Caco-2 (cell line): ENCODE results near the gene XPC. TPM values are rescaled to one million over a fixed set of nuclear protein-coding genes. Genes with fewer than 3 reads are reported as not detected.

Experiments used
- BruUV-seq: library from RNA; stranded (reverse); fragments of 400-500 nt; replicated peaks from 2 replicates; lab custom pipeline; 2021; lab: Mats Ljungman, UMichigan
- CTCF ChIA-PET: fragments of 300-600 bp; sonication (Branson Sonifier 250); formaldehyde crosslinking; loops from one replicate; lab custom pipeline; 2022; ENCODE audit warnings: antibody characterized with exemption; lab: Charles Lee
- POLR2A ChIA-PET: fragments of 300-600 bp; sonication (Branson Sonifier 250); formaldehyde crosslinking; loops from one replicate; lab custom pipeline; 2022; ENCODE audit warnings: antibody characterized with exemption; lab: Charles Lee
- DNase-seq, 2 experiments: peaks; one replicate each; pipeline versions ENCODE4 v3.0.0 to v3.0.0-alpha.2; 2020 to 2022
- H3K27me3 ChIP-seq: replicated peaks from 2 replicates; pipeline ENCODE4 v1.6.0; 2011; ENCODE audit warnings: low read length; ENCODE audit not compliant: control insufficient read depth, insufficient read depth
- H3K36me3 ChIP-seq: 2 replicates; pipeline ENCODE4 v1.5.1; 2011; ENCODE audit warnings: low read length; ENCODE audit not compliant: control insufficient read depth, insufficient read depth
- H3K4me1 ChIP-seq: fragments of 250-450 bp; sonication (Bioruptor Pico); 2 replicates; pipeline ENCODE4 v1.5.1; 2020; ENCODE audit warnings: mild to moderate bottlenecking
- H3K4me3 ChIP-seq: 2 replicates; pipeline ENCODE4 v1.5.1; 2011; ENCODE audit warnings: low read depth, mild to moderate bottlenecking, control low read depth, low read length
- H3K9me3 ChIP-seq: fragments of 250-450 bp; sonication (Bioruptor Pico); 2 replicates; pipeline ENCODE4 v1.5.1; 2020; ENCODE audit warnings: mild to moderate bottlenecking, moderate library complexity
- H3K27ac Mint-ChIP-seq: one replicate; pipeline ENCODE4 v1.8.0; 2022; ENCODE audit warnings: mixed read lengths; ENCODE audit not compliant: unreplicated experiment
- H3K27me3 Mint-ChIP-seq: one replicate; pipeline ENCODE4 v1.8.0; 2022; ENCODE audit warnings: mixed read lengths; ENCODE audit not compliant: insufficient read depth, unreplicated experiment
- H3K36me3 Mint-ChIP-seq: one replicate; pipeline ENCODE4 v1.8.0; 2022; ENCODE audit warnings: mild to moderate bottlenecking, mixed read lengths; ENCODE audit not compliant: insufficient read depth, unreplicated experiment
- H3K4me1 Mint-ChIP-seq: one replicate; pipeline ENCODE4 v1.8.0; 2022; ENCODE audit warnings: low read depth, mixed read lengths; ENCODE audit not compliant: unreplicated experiment
- H3K4me3 Mint-ChIP-seq: one replicate; pipeline ENCODE4 v1.8.0; 2022; ENCODE audit warnings: mild to moderate bottlenecking, moderate library complexity, mixed read lengths; ENCODE audit not compliant: unreplicated experiment
- H3K9me3 Mint-ChIP-seq: one replicate; pipeline ENCODE4 v1.8.0; 2022; ENCODE audit warnings: mixed read lengths; ENCODE audit not compliant: unreplicated experiment
- CTCF ChIP-seq, 2 experiments: fragments of 200-600 bp in 1 of 2; IDR thresholded peaks; 1 replicate in 1 of 2; 2 replicates in 1 of 2; pipeline versions ENCODE4 v1.5.1 to v1.8.0; 2011 to 2022; ENCODE audit warnings: antibody characterized with exemption in 1 of 2, control low read depth in 1 of 2, inconsistent platforms in 1 of 2, low read depth in 1 of 2, low read length in 1 of 2, mild to moderate bottlenecking in 1 of 2, moderate library complexity in 1 of 2; ENCODE audit not compliant: insufficient read depth in 1 of 2, severe bottlenecking in 1 of 2, unreplicated experiment in 1 of 2
- intact Hi-C: fragments of 100-400 bp; cut with micrococcal nuclease; formaldehyde crosslinking; loops from one replicate; pipeline ENCODE4 v1.10.0; 2022; ENCODE audit not compliant: unreplicated experiment
- total RNA-seq: library from RNA; stranded (reverse); gene quantifications from 2 replicates; pipeline ENCODE4 v1.2.3, GENCODE V29; 2022

XPC gene
- total RNA-seq, 1 experiment from 2014 or later, result 31.0 TPM

- H3K27ac Mint-ChIP-seq, result no peak overlapping the region
Observed at GRCh38 chr3:14162178-14162577, 16.2 kb downstream of the XPC start.

DNA sequence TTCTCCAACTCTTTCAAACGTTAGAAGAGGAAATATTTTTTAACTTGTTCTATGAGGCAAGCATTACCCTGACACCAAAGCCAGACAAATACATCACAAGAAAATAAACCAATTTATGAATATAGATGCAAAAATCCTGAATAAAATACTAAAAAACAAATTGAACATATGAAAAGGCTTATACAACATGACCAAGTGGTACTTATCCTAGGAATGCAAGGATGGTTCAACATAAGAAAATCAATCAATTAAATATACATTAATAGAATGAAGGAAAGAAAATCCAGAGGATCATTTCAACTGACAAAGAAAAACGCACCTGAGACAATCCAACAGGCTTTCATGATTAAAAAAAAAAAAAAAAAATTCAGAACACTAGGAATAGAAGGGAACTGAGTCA lies 17.1 kb downstream of the XPC start:
- H3K4me3 Mint-ChIP-seq, result no peak overlapping the region
- H3K4me3 ChIP-seq, result no peak overlapping the region
- peaks cover 75% of the 10 kb centered on the region for H3K36me3 Mint-ChIP-seq
- H3K27me3 Mint-ChIP-seq, result no peaks in the 10 kb centered on the region
- H3K4me1 ChIP-seq, result no peaks in the 10 kb centered on the region
- no peak for TF ChIP-seq CTCF (IDR thresholded peaks at IDR 0.05; ENCODE audit: insufficient read depth in 1 of 2, low read depth in 1 of 2, low read length in 1 of 2, severe bottlenecking in 1 of 2, unreplicated experiment in 1 of 2)
- intact Hi-C loops, result no loop called here
- H3K9me3 ChIP-seq, result peaks cover 10% of the 10 kb centered on the region
- H3K27me3 ChIP-seq, result no peaks in the 10 kb centered on the region
- BruUV-seq, result no TSS peak
- H3K9me3 Mint-ChIP-seq, result peaks cover 24% of the 10 kb centered on the region
- ChIA-PET POLR2A (no interaction called here), CTCF (no interaction called here)
- H3K27ac Mint-ChIP-seq, result no peak overlapping the region
- H3K4me1 Mint-ChIP-seq, result no peaks in the 10 kb centered on the region
- no peak for DNase-seq
- H3K36me3 ChIP-seq, result peaks cover 7% of the 10 kb centered on the region

More at GRCh38 chr3:14162178-14162577, 16.2 kb downstream of the XPC start:
- H3K9me3 Mint-ChIP-seq, result peaks cover 24% of the 10 kb centered on the region
- intact Hi-C loops, result no loop called here
- Histone ChIP-seq H3K9me3 (peaks cover 10% of the 10 kb centered on the region), H3K4me1 (no peaks in the 10 kb centered on the region), H3K36me3 (peaks cover 7% of the 10 kb centered on the region), H3K4me3 (no peak overlapping the region), H3K27me3 (no peaks in the 10 kb centered on the region)
- H3K36me3 Mint-ChIP-seq, result peaks cover 84% of the 10 kb centered on the region
- no peak for TF ChIP-seq CTCF (IDR thresholded peaks at IDR 0.05; ENCODE audit: insufficient read depth in 1 of 2, low read depth in 1 of 2, low read length in 1 of 2, severe bottlenecking in 1 of 2, unreplicated experiment in 1 of 2)
- no peak for DNase-seq
- ChIA-PET POLR2A (no interaction called here), CTCF (no interaction called here)
- no peaks in the 10 kb centered on the region for H3K27me3 Mint-ChIP-seq
- BruUV-seq, result no TSS peak
- H3K4me3 Mint-ChIP-seq, result no peak overlapping the region
- no peaks in the 10 kb centered on the region for H3K4me1 Mint-ChIP-seq

GRCh38 chr3:14159426-14159825 lies 19.0 kb downstream of the XPC start:
- ChIA-PET POLR2A (interaction anchor here (0.7 to 0.8 kb wide), 2 partner anchors 12 to 19 kb away, joined by 3 read pairs; partner anchors contain the start of genes LSM3 and XPC), CTCF (no interaction called here)
- Histone ChIP-seq H3K36me3 (peaks cover 3% of the 10 kb centered on the region), H3K4me3 (no peak overlapping the region), H3K9me3 (peaks cover 10% of the 10 kb centered on the region), H3K27me3 (no peaks in the 10 kb centered on the region), H3K4me1 (no peaks in the 10 kb centered on the region)
- intact Hi-C loops, result no loop called here
- no peak overlapping the region for H3K4me3 Mint-ChIP-seq
- no TSS peak for BruUV-seq
- no peak overlapping the region for H3K27ac Mint-ChIP-seq
- DNase-seq, result no peak
- no peak for TF ChIP-seq CTCF (IDR thresholded peaks at IDR 0.05; ENCODE audit: insufficient read depth in 1 of 2, low read depth in 1 of 2, low read length in 1 of 2, severe bottlenecking in 1 of 2, unreplicated experiment in 1 of 2)
- peaks cover 24% of the 10 kb centered on the region for H3K9me3 Mint-ChIP-seq
- peaks cover 73% of the 10 kb centered on the region for H3K36me3 Mint-ChIP-seq
- H3K4me1 Mint-ChIP-seq, result no peaks in the 10 kb centered on the region
- H3K27me3 Mint-ChIP-seq, result no peaks in the 10 kb centered on the region
